NK-92 (cell line): Measurements from ENCODE around the gene NTPCR.
"Not testable (repeated sequence)": the region's sequence is repeated elsewhere in the genome, so short reads cannot be mapped to it uniquely, and the experiment has no call there.

ENCODE experiments used
- DNase-seq: peaks from one replicate; lab custom pipeline; 2025; ENCODE audit not compliant: unreplicated experiment; lab: John Stamatoyannopoulos, UW

The NTPCR gene

DNA sequence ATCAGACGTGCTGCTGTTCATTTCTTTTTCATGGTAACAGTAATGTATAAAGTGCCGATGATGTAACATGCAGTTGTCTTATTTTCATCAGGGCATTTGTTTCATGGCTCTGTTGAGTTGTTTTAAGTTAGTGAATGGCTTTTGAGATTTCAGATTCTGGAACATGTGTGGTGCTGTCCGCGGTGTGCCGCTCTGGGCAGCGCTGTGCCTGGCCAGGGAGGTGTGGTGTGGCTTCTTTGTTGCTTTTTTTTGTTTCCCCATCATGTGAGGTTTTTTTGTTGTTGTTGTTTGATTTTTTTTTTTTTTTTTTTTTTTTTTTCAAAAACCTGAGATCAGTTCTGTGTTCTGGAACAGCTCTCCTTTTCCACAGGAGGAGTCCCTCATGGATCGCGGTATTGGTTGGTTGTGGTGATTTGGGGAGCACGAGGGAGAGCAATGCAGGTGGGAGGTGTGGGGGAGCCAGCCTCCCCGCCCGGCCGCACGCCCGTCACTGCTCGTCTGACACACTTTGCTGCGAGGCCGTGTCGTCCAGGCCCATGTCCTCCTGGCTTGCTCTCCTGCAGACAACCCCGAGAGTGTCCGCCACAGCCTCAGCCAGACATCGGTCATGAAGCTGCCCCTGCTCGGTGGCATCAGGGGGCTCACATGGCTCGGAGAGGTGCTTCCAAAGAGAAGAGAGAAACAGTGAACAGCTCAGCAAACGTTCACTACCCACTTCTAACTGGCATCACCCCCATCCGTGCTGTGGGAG, 33.6 kb downstream of the NTPCR start:
- DNase-seq, result no peak

GRCh38 chr1:232984577-232985425, 34.4 kb downstream of the NTPCR start:
- no peak for DNase-seq

- no peak for DNase-seq
These were observed 35.6 kb downstream of the NTPCR start for GRCh38 chr1:232985882-232986526.

GRCh38 chr1:232986527-232986922, 36.1 kb downstream of the NTPCR start:
- no peak for DNase-seq

GRCh38 chr1:232987046-232987773, 36.8 kb downstream of the NTPCR start:
- no peak for DNase-seq

DNA sequence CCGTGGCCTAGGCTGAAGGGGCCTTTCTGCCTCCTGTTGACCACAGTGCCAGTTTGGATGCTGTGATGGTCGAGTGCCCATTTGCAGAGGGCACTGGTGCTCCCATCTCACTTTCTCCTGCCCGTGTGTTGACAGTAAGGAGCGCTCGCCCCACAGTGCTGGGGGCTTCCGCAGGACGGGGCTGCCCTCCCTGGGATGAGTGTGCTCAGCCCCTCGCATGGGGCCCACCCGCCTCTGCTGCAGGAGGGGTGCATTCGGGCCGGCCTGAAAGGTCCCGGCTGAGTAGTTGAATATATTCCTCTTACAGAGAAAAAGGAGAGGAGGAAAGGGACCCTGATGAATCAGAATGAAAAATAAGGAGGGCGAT, 37.3 kb downstream of the NTPCR start:
- no peak for DNase-seq

DNA sequence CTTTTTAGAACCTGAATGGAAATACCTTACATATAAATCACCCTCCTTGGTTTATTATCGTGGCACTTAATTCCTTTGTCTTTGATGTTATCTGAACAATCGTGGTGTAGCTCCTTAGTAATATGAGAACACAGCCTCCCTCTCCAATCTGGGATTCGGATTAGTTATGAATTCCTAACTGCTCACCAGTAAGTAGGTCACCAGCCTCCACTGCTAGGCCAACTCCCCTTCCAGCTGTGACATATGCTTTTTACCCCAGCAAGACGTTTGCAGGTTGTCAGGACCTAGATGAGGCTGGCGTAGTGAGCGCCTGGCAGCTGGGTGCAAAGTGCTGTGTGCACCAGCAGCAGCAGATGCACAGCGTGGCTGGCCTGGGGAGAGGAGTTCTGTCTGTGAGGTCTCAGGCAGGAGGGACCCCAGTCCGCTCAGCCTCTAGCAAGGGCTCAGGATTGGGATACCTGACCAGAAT, 38.2 kb downstream of the NTPCR start:
- DNase-seq, result no peak

GRCh38 chr1:232990176-232991128, 40.0 kb downstream of the NTPCR start:
- DNase-seq, result no peak

DNA sequence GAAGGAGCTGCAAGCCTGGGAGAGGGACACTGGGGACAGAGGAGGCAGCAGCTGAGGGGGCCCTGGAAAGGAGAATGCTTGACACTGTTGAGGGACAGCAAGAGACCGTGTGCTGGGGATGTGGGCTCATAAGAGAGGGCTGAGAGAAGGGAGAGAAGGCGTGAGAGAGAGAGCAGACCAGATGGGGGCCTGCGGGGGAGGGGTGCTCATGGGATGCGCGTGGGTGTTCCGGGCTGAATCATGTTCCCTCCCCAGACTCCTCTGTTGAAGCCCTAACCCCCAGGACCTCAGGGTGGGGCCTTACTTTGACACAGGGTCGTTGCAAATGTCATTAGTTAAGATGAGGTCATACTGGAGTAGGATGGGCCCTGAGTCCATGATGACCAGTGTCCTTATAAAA, 40.8 kb downstream of the NTPCR start:
- DNase-seq, result no peak

DNA sequence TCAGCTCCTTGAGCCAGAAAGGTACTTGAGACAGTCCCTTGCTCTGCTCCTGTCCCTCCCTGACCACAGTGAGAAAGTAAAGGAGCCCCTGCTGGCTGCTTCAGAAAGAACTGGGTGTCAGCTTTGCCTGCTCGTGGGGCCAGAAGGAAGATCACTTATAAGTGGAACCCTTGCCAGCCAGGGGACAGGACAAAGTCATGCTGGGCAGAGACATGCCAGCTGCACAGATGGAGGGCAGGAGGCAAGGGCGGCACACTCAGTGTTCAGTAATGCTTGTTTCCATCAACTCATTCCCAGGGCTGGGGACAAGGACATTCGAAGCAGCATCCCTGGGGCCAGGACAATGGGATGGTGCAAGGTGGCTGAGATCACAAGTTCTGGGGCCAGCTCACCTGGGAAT, 41.8 kb downstream of the NTPCR start:
- DNase-seq, result no peak

DNA sequence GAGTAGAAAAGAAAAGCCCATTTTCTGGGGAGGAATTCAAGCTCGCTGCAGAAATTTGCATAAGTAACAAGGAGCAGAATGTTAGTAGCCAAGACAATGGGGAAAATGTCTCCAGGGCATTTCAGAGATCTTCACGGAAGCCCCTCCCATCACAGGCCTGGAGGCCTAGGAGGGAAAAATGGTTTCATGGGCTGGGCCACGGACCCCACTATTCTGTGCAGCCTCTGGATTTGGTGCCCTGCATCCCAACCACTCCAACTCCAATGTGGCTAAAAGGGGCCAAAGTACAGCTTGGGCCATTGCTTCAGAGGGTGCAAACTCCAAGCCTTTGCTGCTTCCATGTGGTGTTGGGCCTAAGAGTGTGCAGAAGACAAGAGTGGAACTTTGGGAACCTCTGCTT, 43.1 kb downstream of the NTPCR start:
- DNase-seq, result no peak

GRCh38 chr1:232995189-232995588, 44.8 kb downstream of the NTPCR start:
- no peak for DNase-seq

GRCh38 chr1:232996143-232996542, 45.7 kb downstream of the NTPCR start:
- DNase-seq, result no peak

GRCh38 chr1:232998138-232998537, 47.7 kb downstream of the NTPCR start:
- DNase-seq, result no peak

DNA sequence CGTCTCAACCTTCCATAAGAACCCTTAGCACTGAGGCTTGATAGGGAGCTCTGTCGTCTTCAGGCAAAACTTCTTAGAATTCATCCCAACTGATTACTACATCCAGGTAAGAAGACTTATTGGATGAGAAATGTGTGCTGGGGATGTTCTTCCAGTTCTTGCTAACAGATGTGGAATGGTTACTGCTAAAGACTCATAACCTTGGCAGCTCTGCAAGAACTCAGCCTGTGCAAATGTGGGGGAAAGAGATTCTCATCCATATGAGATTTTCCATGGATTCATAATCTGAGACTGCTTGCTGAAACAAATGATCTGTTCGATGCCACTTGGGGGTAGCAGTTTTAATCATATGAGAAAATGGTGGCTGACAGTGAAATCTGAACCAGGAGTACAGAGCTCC, 48.2 kb downstream of the NTPCR start:
- DNase-seq, result no peak

GRCh38 chr1:232999956-233000625, 49.7 kb downstream of the NTPCR start:
- no peak for DNase-seq

GRCh38 chr1:233003638-233004037, 53.2 kb downstream of the NTPCR start:
- not testable (repeated sequence) for DNase-seq

- no peak for DNase-seq
These were observed 54.0 kb downstream of the NTPCR start for GRCh38 chr1:233004451-233004850.

DNA sequence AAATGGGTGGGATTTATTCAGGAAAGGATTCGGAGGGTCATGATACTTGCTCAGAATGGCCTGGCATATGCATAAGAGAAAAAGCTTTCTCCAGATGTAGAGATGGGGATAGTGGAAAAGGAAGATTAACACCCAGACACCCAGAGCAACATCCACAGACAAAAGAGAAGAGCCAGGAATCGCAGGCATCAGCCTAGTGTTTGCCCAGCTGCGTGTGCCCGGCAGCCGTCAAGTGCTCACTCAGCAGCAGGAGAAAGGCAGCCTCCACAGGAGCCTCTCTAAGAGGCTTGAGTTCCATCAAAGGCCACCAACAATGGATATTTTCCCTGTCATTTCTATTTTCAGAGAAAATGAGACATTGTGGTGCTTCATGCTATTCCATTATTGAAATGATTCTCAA, 54.7 kb downstream of the NTPCR start:
- DNase-seq, result no peak
